Loucy (cell line): ENCODE measurements around the gene BEAN1.
"Not testable (repeated sequence)": the region's sequence is repeated elsewhere in the genome, so short reads cannot be mapped to it uniquely, and the experiment has no call there.

ENCODE experiments used
- CTCF ChIP-seq: fragments of 200-600 bp; sonication (generic); conservative IDR thresholded peaks from 2 replicates; pipeline ENCODE4 v1.5.1; 2014; ENCODE audit warnings: mild to moderate bottlenecking, antibody characterized with exemption, low read length
- EZH2phosphoT487 ChIP-seq: fragments of 200-600 bp; IDR thresholded peaks from 2 replicates; pipeline ENCODE4 v1.6.1; 2018; ENCODE audit warnings: antibody characterized with exemption, mild to moderate bottlenecking, moderate library complexity, borderline replicate concordance

GRCh38 chr16:66465946-66466345, 38.9 kb downstream of the BEAN1 start:
- TF ChIP-seq CTCF, EZH2phosphoT487: not testable (repeated sequence)
